Kidney epithelial cell (primary cell): ENCODE data around the gene ANKS1B. TPM values are rescaled to one million over a fixed set of nuclear protein-coding genes. Genes with fewer than 3 reads are reported as not detected.

Experiments used
- DNase-seq: peaks from one replicate; pipeline ENCODE4 v3.0.0-alpha.2; 2010; ENCODE audit warnings: low read depth
- H3K27me3 ChIP-seq: 2 replicates; pipeline ENCODE4 v1.6.0; 2011; ENCODE audit warnings: low read length; ENCODE audit not compliant: control insufficient read depth, insufficient read depth
- H3K36me3 ChIP-seq: 2 replicates; pipeline ENCODE4 v1.5.1; 2011; ENCODE audit warnings: low read length; ENCODE audit not compliant: control insufficient read depth, insufficient read depth
- H3K4me3 ChIP-seq: 2 replicates; pipeline ENCODE4 v1.5.1; 2011; ENCODE audit warnings: low read depth, mild to moderate bottlenecking, control low read depth, low read length
- CTCF ChIP-seq: IDR thresholded peaks from 2 replicates; pipeline ENCODE4 v1.5.1; 2011; ENCODE audit warnings: mild to moderate bottlenecking, moderate library complexity, low read length, control low read depth, inconsistent platforms; ENCODE audit not compliant: insufficient read depth, poor library complexity, severe bottlenecking
- total RNA-seq: library from RNA; depleted of rRNA; stranded (reverse); fragments of >200 nt; gene quantifications from 2 replicates; pipeline ENCODE4 v1.2.3, GENCODE V29; 2015

Gene ANKS1B
- total RNA-seq, 1 donor from 2014 or later = 0.13 TPM

- no peak overlapping the region for H3K4me3 ChIP-seq
- H3K27me3 ChIP-seq = no peaks in the 10 kb centered on the region
- TF ChIP-seq CTCF = no peak
- DNase-seq = no peak
- no peaks in the 10 kb centered on the region for H3K36me3 ChIP-seq
Observed at GRCh38 chr12:99024870-99025269, 959.9 kb downstream of the ANKS1B start.

- no peak for TF ChIP-seq CTCF
- Histone ChIP-seq H3K4me3 (no peak overlapping the region), H3K27me3 (no peaks in the 10 kb centered on the region), H3K36me3 (no peaks in the 10 kb centered on the region)
- no peak for DNase-seq
Observed at GRCh38 chr12:99024191-99024590, 960.5 kb downstream of the ANKS1B start.

- TF ChIP-seq CTCF = no peak
- no peak for DNase-seq
Observed at GRCh38 chr12:99020871-99021270, 963.9 kb downstream of the ANKS1B start.

GRCh38 chr12:99019798-99020197, 964.9 kb downstream of the ANKS1B start:
- DNase-seq = no peak
- no peaks in the 10 kb centered on the region for H3K36me3 ChIP-seq
- no peak for TF ChIP-seq CTCF
- H3K27me3 ChIP-seq = no peaks in the 10 kb centered on the region
- H3K4me3 ChIP-seq = no peak overlapping the region

More at GRCh38 chr12:99020871-99021270, 963.9 kb downstream of the ANKS1B start:
- Histone ChIP-seq H3K36me3 (no peaks in the 10 kb centered on the region), H3K27me3 (no peaks in the 10 kb centered on the region), H3K4me3 (no peak overlapping the region)

GRCh38 chr12:99017971-99018370, 966.8 kb downstream of the ANKS1B start:
- no peaks in the 10 kb centered on the region for H3K36me3 ChIP-seq
- DNase-seq = no peak
- no peak for TF ChIP-seq CTCF
- H3K27me3 ChIP-seq = no peaks in the 10 kb centered on the region
- no peak overlapping the region for H3K4me3 ChIP-seq

GRCh38 chr12:99009654-99010296, 975.0 kb downstream of the ANKS1B start:
- H3K36me3 ChIP-seq = no peaks in the 10 kb centered on the region
- DNase-seq = no peak
- H3K4me3 ChIP-seq = no peak overlapping the region
- H3K27me3 ChIP-seq = no peaks in the 10 kb centered on the region
- TF ChIP-seq CTCF = no peak
